Hepatocyte (in vitro differentiated cells): ENCODE results near the gene CDH26. TPM values are rescaled to one million over a fixed set of nuclear protein-coding genes. Genes with fewer than 3 reads are reported as not detected.

Experiments
- DNase-seq: peaks from one replicate; pipeline ENCODE4 v3.0.0-alpha.2; 2016; ENCODE audit warnings: low spot score
- H2AFZ ChIP-seq: fragments of 200-600 bp; sonication (generic); 2 replicates; pipeline ENCODE4 v1.6.0; 2016; ENCODE audit warnings: antibody characterized with exemption, mild to moderate bottlenecking
- H3K27ac ChIP-seq: fragments of 200-600 bp; sonication (generic); 2 replicates; pipeline ENCODE4 v1.5.1; 2016; ENCODE audit warnings: mild to moderate bottlenecking
- H3K27me3 ChIP-seq: fragments of 200-600 bp; sonication (generic); 2 replicates; pipeline ENCODE4 v1.6.1; 2016
- H3K36me3 ChIP-seq: fragments of 200-600 bp; sonication (generic); replicated peaks from 2 replicates; pipeline ENCODE4 v1.5.1; 2016; ENCODE audit warnings: low read depth; ENCODE audit not compliant: insufficient read depth
- H3K4me1 ChIP-seq: fragments of 200-600 bp; sonication (generic); 2 replicates; pipeline ENCODE4 v1.5.1; 2016; ENCODE audit warnings: mild to moderate bottlenecking, moderate library complexity; ENCODE audit not compliant: insufficient read depth
- H3K4me2 ChIP-seq: fragments of 200-600 bp; sonication (generic); 2 replicates; pipeline ENCODE4 v1.6.0; 2016
- H3K4me3 ChIP-seq: fragments of 200-600 bp; sonication (generic); 2 replicates; pipeline ENCODE4 v1.5.1; 2016; ENCODE audit warnings: mild to moderate bottlenecking
- H3K79me2 ChIP-seq: fragments of 200-600 bp; sonication (generic); 2 replicates; pipeline ENCODE4 v1.6.0; 2017; ENCODE audit warnings: mild to moderate bottlenecking
- H3K9me2 ChIP-seq: fragments of 200-600 bp; sonication (generic); replicated peaks from 2 replicates; pipeline ENCODE4 v1.6.0; 2017; ENCODE audit warnings: mild to moderate bottlenecking; ENCODE audit not compliant: insufficient read depth
- H3K9me3 ChIP-seq: fragments of 200-600 bp; sonication (generic); 2 replicates; pipeline ENCODE4 v1.5.1; 2016; ENCODE audit warnings: low read depth, mild to moderate bottlenecking
- H4K20me1 ChIP-seq: fragments of 200-600 bp; sonication (generic); 2 replicates; pipeline ENCODE4 v1.6.0; 2016; ENCODE audit warnings: mild to moderate bottlenecking; ENCODE audit not compliant: insufficient read depth, poor library complexity, severe bottlenecking
- CTCF ChIP-seq: fragments of 200-600 bp; sonication (generic); IDR thresholded peaks from 2 replicates; pipeline ENCODE4 v1.5.1; 2016; ENCODE audit warnings: antibody characterized with exemption, mild to moderate bottlenecking; ENCODE audit not compliant: poor library complexity
- EZH2 ChIP-seq: fragments of 200-600 bp; sonication (generic); IDR thresholded peaks from 2 replicates; pipeline ENCODE4 v1.6.1; 2016; ENCODE audit warnings: antibody characterized with exemption, mild to moderate bottlenecking, borderline replicate concordance
- EZH2phosphoT487 ChIP-seq: fragments of 200-600 bp; sonication (generic); IDR thresholded peaks from one replicate; pipeline ENCODE4 v1.6.1; 2018; ENCODE audit warnings: antibody characterized with exemption, mild to moderate bottlenecking, low read depth, moderate library complexity; ENCODE audit not compliant: unreplicated experiment, severe bottlenecking
- WGBS: methylation state at CpG from one replicate; pipeline ENCODE4 v1.1.6; 2016; ENCODE audit warnings: low lambda C conversion rate; ENCODE audit errors: missing lambda C conversion rate; 5-methylcytosine and 5-hydroxymethylcytosine counted together
- polyA plus RNA-seq: library from polyadenylated mRNA; unstranded; fragments of >200 nt; fragmentation: Nextera tagmentation; extraction: Ambion mirVana; gene quantifications from 2 replicates; pipeline ENCODE4 v1.2.1, GENCODE V29; 2016
- total RNA-seq: library from RNA; depleted of rRNA; stranded (reverse); fragments of >200 nt; gene quantifications from 2 replicates; pipeline ENCODE4 v1.2.3, GENCODE V29; 2014

Gene CDH26
- total and polyA plus RNA-seq, 2 experiments from 2014 or later = 2.2 to 2.3 TPM

- H3K27ac ChIP-seq = no peak overlapping the region
- TF ChIP-seq EZH2phosphoT487 (no peak), CTCF (no peak)
- H3K9me2 ChIP-seq = no peaks in the 10 kb centered on the region
- H3K4me1 ChIP-seq = peaks cover 22% of the 10 kb centered on the region
- H3K9me3 ChIP-seq = no peaks in the 10 kb centered on the region
- H3K79me2 ChIP-seq = no peaks in the 10 kb centered on the region
- peak; percentile 41 for DNase-seq
- H3K4me2 ChIP-seq = no peak overlapping the region
- no peaks in the 10 kb centered on the region for H3K36me3 ChIP-seq
- H3K4me3 ChIP-seq = no peak overlapping the region
- H2AFZ ChIP-seq = no peak overlapping the region
- H4K20me1 ChIP-seq = no peaks in the 10 kb centered on the region
- WGBS = 95% methylated on average over 4 of the region's 4 CpGs
- H3K27me3 ChIP-seq = no peaks in the 10 kb centered on the region
Measured at GRCh38 chr20:60060593-60060992, 102.4 kb downstream of the CDH26 start.

- H3K36me3 ChIP-seq = no peaks in the 10 kb centered on the region
- DNase-seq = no peak
- no peaks in the 10 kb centered on the region for H4K20me1 ChIP-seq
- H2AFZ ChIP-seq = no peak overlapping the region
- no peak overlapping the region for H3K4me2 ChIP-seq
- WGBS = 67% methylated on average over 22 of the region's 22 CpGs
- H3K9me3 ChIP-seq = no peaks in the 10 kb centered on the region
- TF ChIP-seq EZH2 = no peak
- no peak for TF ChIP-seq CTCF
- TF ChIP-seq EZH2phosphoT487 = no peak
- H3K79me2 ChIP-seq = no peaks in the 10 kb centered on the region
- no peak overlapping the region for H3K4me3 ChIP-seq
- no peaks in the 10 kb centered on the region for H3K9me2 ChIP-seq
- peaks cover 22% of the 10 kb centered on the region for H3K4me1 ChIP-seq
- H3K27ac ChIP-seq = no peak overlapping the region
- H3K27me3 ChIP-seq = no peaks in the 10 kb centered on the region
Measured at GRCh38 chr20:60062431-60063047, 104.3 kb downstream of the CDH26 start.

- Histone ChIP-seq H3K36me3 (no peaks in the 10 kb centered on the region), H2AFZ (no peak overlapping the region), H3K27ac (no peak overlapping the region), H3K4me3 (no peak overlapping the region), H3K9me3 (no peaks in the 10 kb centered on the region), H3K27me3 (peaks cover 4% of the 10 kb centered on the region), H3K9me2 (no peaks in the 10 kb centered on the region), H4K20me1 (no peaks in the 10 kb centered on the region), H3K4me1 (peaks cover 20% of the 10 kb centered on the region), H3K79me2 (no peaks in the 10 kb centered on the region), H3K4me2 (no peak overlapping the region)
- no peak for TF ChIP-seq EZH2
- no peak for TF ChIP-seq CTCF
- TF ChIP-seq EZH2phosphoT487 = no peak
- DNase-seq = peak; percentile 31
- WGBS = 63% methylated on average over 4 of the region's 4 CpGs
Measured at GRCh38 chr20:60063048-60063451, 104.8 kb downstream of the CDH26 start.
